NB4 (cell line): ENCODE results near the gene CD47.

Experiments used
- CTCF ChIP-seq: IDR thresholded peaks from one replicate; pipeline ENCODE4 v1.5.1; 2012; ENCODE audit warnings: low read depth, low read length
- MYC ChIP-seq: IDR thresholded peaks from 2 replicates; pipeline ENCODE4 v1.6.1; 2011; ENCODE audit warnings: low read depth, low read length
- POLR2A ChIP-seq: IDR thresholded peaks from 2 replicates; pipeline ENCODE4 v1.6.1; 2011; ENCODE audit warnings: mild to moderate bottlenecking; ENCODE audit not compliant: insufficient read length; ENCODE audit errors: extremely low read depth

- TF ChIP-seq CTCF: no peak
- no peak for TF ChIP-seq MYC
- no peak for TF ChIP-seq POLR2A
Measured at GRCh38 chr3:108133858-108134554, 43.2 kb upstream of the CD47 start.
